PC-3 (cell line): ENCODE results near the gene TNS3. TPM values are rescaled to one million over a fixed set of nuclear protein-coding genes. Genes with fewer than 3 reads are reported as not detected.

Experiments used
- ATAC-seq: fragments of 200-7000 bp; cut with Tn5 transposase; 2 replicates; pipeline ENCODE4 v1.9.1; 2020; ENCODE audit warnings: mild to moderate bottlenecking, moderate library complexity
- BruUV-seq: library from RNA; stranded (reverse); fragments of 400-500 nt; replicated peaks from 2 replicates; lab custom pipeline; 2021; lab: Mats Ljungman, UMichigan
- CTCF ChIA-PET: fragments of 300-600 bp; sonication (Branson Sonifier 250); formaldehyde crosslinking; loops from one replicate; lab custom pipeline; 2022; ENCODE audit warnings: antibody characterized with exemption; lab: Charles Lee
- POLR2A ChIA-PET: fragments of 300-600 bp; sonication (Branson Sonifier 250); formaldehyde crosslinking; loops from one replicate; lab custom pipeline; 2022; ENCODE audit warnings: antibody characterized with exemption; ENCODE audit not compliant: unreplicated experiment; lab: Charles Lee
- DNase-seq: peaks from one replicate; pipeline ENCODE4 v3.0.0-alpha.2; 2015
- H2AFZ ChIP-seq: fragments of 300-600 bp; sonication (generic); 2 replicates; pipeline ENCODE4 v1.6.0; 2016; ENCODE audit warnings: antibody characterized with exemption, low read length
- H3F3A ChIP-seq: fragments of 300-600 bp; sonication (generic); one replicate; pipeline ENCODE4 v1.6.0; 2017; ENCODE audit warnings: antibody characterized with exemption, low read length, control low read depth, mild to moderate bottlenecking; ENCODE audit not compliant: unreplicated experiment
- H3K27ac ChIP-seq: fragments of 300-600 bp; sonication (generic); 2 replicates; pipeline ENCODE4 v1.5.1; 2016; ENCODE audit warnings: mild to moderate bottlenecking, low read length
- H3K27me3 ChIP-seq: fragments of 300-600 bp; sonication (generic); 2 replicates; pipeline ENCODE4 v1.6.1; 2016; ENCODE audit warnings: low read length, mixed read lengths
- H3K36me3 ChIP-seq: fragments of 300-600 bp; sonication (generic); 2 replicates; pipeline ENCODE4 v1.6.1; 2016; ENCODE audit warnings: low read depth, mixed run types, low read length, mixed read lengths
- H3K4me1 ChIP-seq: fragments of 300-600 bp; sonication (generic); 2 replicates; pipeline ENCODE4 v1.5.1; 2016; ENCODE audit warnings: low read length; ENCODE audit not compliant: insufficient read depth
- H3K4me2 ChIP-seq: fragments of 300-600 bp; sonication (generic); 2 replicates; pipeline ENCODE4 v1.6.0; 2016; ENCODE audit warnings: low read length
- H3K4me3 ChIP-seq: fragments of 300-600 bp; sonication (generic); 2 replicates; pipeline ENCODE4 v1.5.1; 2016; ENCODE audit warnings: mild to moderate bottlenecking, low read length, mixed read lengths
- H3K79me2 ChIP-seq: fragments of 300-600 bp; sonication (generic); 2 replicates; pipeline ENCODE4 v1.6.1; 2017; ENCODE audit warnings: low read length, mixed read lengths
- H3K9ac ChIP-seq: fragments of 300-600 bp; sonication (generic); 2 replicates; pipeline ENCODE4 v1.6.0; 2016; ENCODE audit warnings: mild to moderate bottlenecking, low read length
- H3K9me2 ChIP-seq: fragments of 300-600 bp; sonication (generic); replicated peaks from 2 replicates; pipeline ENCODE4 v1.6.1; 2016; ENCODE audit warnings: mixed run types, low read length, mixed read lengths
- H3K9me3 ChIP-seq: fragments of 300-600 bp; sonication (generic); 2 replicates; pipeline ENCODE4 v1.6.1; 2016; ENCODE audit warnings: low read length, mixed read lengths
- H4K20me1 ChIP-seq: fragments of 300-600 bp; sonication (generic); 2 replicates; pipeline ENCODE4 v1.6.1; 2016; ENCODE audit warnings: low read length, mixed read lengths
- CTCF ChIP-seq: fragments of 300-600 bp; sonication (generic); conservative IDR thresholded peaks from 2 replicates; pipeline ENCODE4 v1.5.1; 2017; ENCODE audit warnings: antibody characterized with exemption, low read depth, mild to moderate bottlenecking, low read length
- EZH2 ChIP-seq: fragments of 300-600 bp; sonication (generic); IDR thresholded peaks from one replicate; pipeline ENCODE4 v1.6.1; 2017; ENCODE audit warnings: antibody characterized with exemption, mild to moderate bottlenecking, low read length; ENCODE audit not compliant: unreplicated experiment
- EZH2phosphoT487 ChIP-seq: fragments of 300-600 bp; sonication (generic); IDR thresholded peaks from 2 replicates; pipeline ENCODE4 v1.6.1; 2018; ENCODE audit warnings: mild to moderate bottlenecking, antibody characterized with exemption, low read length, borderline replicate concordance
- intact Hi-C: fragments of 100-400 bp; cut with micrococcal nuclease; formaldehyde crosslinking; loops from 2 replicates; pipeline ENCODE4 v1.9.0; 2023
- total RNA-seq: library from RNA; depleted of rRNA; stranded (reverse); fragments of >200 nt; gene quantifications from 2 replicates; pipeline ENCODE4 v1.2.3, GENCODE V29; 2014

The TNS3 gene
- total RNA-seq, 1 experiment from 2014 or later = 72.3 TPM

- Histone ChIP-seq H3K79me2 (no peaks in the 10 kb centered on the region), H3K4me1 (no peaks in the 10 kb centered on the region), H3K9me2 (no peaks in the 10 kb centered on the region), H3K27ac (no peak overlapping the region), H3K4me2 (no peak overlapping the region), H3K9ac (no peak overlapping the region), H3K36me3 (peaks cover 14% of the 10 kb centered on the region; the same call in 1 of the 2 replicates), H3K9me3 (no peaks in the 10 kb centered on the region), H3F3A (no peaks in the 10 kb centered on the region), H3K27me3 (no peaks in the 10 kb centered on the region), H4K20me1 (no peaks in the 10 kb centered on the region), H2AFZ (no peak overlapping the region), H3K4me3 (no peak overlapping the region)
- DNase-seq = no peak
- TF ChIP-seq EZH2 (no peak), CTCF (no peak), EZH2phosphoT487 (no peak)
- ChIA-PET CTCF (no interaction called here), POLR2A (no interaction called here)
- intact Hi-C loops = no loop called here
- no TSS peak for BruUV-seq
- no peak for ATAC-seq
Observed at GRCh38 chr7:47328392-47329319, 253.3 kb downstream of the TNS3 start.

- BruUV-seq = no TSS peak
- Histone ChIP-seq H3K9me3 (no peaks in the 10 kb centered on the region), H3K9me2 (no peaks in the 10 kb centered on the region), H3K4me1 (no peaks in the 10 kb centered on the region), H3F3A (no peaks in the 10 kb centered on the region), H3K36me3 (peaks cover 20% of the 10 kb centered on the region; the same call in 1 of the 2 replicates), H4K20me1 (no peaks in the 10 kb centered on the region), H3K4me3 (no peak overlapping the region), H2AFZ (no peak overlapping the region), H3K27me3 (no peaks in the 10 kb centered on the region), H3K4me2 (no peak overlapping the region), H3K79me2 (no peaks in the 10 kb centered on the region), H3K9ac (no peak overlapping the region), H3K27ac (no peak overlapping the region)
- ChIA-PET POLR2A (no interaction called here), CTCF (no interaction called here)
- TF ChIP-seq EZH2 = no peak
- TF ChIP-seq CTCF = no peak
- intact Hi-C loops = no loop called here
- DNase-seq = no peak
- peak; percentile 69 for ATAC-seq
Observed at GRCh38 chr7:47327698-47328391, 254.1 kb downstream of the TNS3 start.

GRCh38 chr7:47327346-47327697 is 254.6 kb downstream of the TNS3 start:
- no peaks in the 10 kb centered on the region for H4K20me1 ChIP-seq

More at GRCh38 chr7:47327346-47327697, 254.6 kb downstream of the TNS3 start:
- no peak for ATAC-seq
- no peak for DNase-seq
- BruUV-seq = no TSS peak
- no peaks in the 10 kb centered on the region for H3K4me1 ChIP-seq
- H3K79me2 ChIP-seq = no peaks in the 10 kb centered on the region
- H2AFZ ChIP-seq = no peak overlapping the region
- H3K27me3 ChIP-seq = no peaks in the 10 kb centered on the region
- no peaks in the 10 kb centered on the region for H3K9me2 ChIP-seq
- H3K4me3 ChIP-seq = no peak overlapping the region
- intact Hi-C loops = no loop called here
- no peak overlapping the region for H3K27ac ChIP-seq
- H3K9ac ChIP-seq = no peak overlapping the region
- no peaks in the 10 kb centered on the region for H3K9me3 ChIP-seq
- no peak overlapping the region for H3K4me2 ChIP-seq
- no peaks in the 10 kb centered on the region for H3F3A ChIP-seq
- ChIA-PET POLR2A (no interaction called here), CTCF (no interaction called here)
- peaks cover 20% of the 10 kb centered on the region; the same call in 1 of the 2 replicates for H3K36me3 ChIP-seq
- TF ChIP-seq EZH2phosphoT487 (no peak), EZH2 (no peak), CTCF (no peak)
